HG03378 (cell line): ENCODE data around the gene IL1A.
A peak's percentile ranks its signal among the peaks of the same experiment; 100 is the strongest.

ENCODE experiments used
- ATAC-seq: cut with Tn5 transposase; IDR thresholded peaks from one replicate; pipeline ENCODE4 v1.9.1; 2021; ENCODE audit warnings: mild to moderate bottlenecking, moderate library complexity; ENCODE audit not compliant: unreplicated experiment

IL1A gene

GRCh38 chr2:112728029-112728362, 56.3 kb downstream of the IL1A start:
- no peak for ATAC-seq

- no peak for ATAC-seq
These were observed 56.8 kb downstream of the IL1A start for GRCh38 chr2:112727276-112728028.

DNA sequence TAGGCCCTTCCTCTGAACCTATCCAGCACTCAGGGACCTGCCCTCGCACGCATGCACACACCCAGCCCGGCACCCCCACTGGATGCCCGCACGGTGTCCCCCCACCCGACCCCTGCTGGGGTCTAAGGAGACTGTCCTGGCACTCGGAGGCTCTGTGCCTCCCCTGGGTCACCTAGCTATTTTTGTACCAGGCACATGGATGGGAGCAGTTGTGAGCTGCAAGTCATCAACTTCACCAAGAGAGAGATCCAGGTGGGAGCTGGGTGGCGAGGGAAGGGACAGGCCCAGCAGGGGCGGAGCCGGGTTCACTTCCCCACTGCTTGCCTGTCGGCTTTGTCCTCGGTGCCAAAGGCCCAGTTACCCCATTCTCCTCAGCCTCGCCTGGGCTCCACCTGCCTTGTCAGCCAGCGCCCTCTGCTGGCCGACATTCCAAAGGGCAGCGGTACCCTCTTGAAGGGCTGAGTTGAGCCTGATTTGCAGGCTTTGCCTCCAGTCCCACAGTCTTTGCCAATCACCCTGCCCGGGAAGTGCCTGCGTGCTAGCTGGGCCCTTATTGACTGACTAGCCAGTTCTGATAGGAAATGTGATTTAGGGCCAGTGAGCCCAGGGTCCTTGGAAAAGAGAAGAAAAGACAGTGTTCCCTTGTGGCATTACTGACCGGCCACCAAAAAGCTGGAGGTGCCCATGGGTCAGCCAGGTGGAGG, 57.7 kb downstream of the IL1A start:
- ATAC-seq: peak; percentile 72

- ATAC-seq: peak; percentile 34
These were observed 58.5 kb downstream of the IL1A start for GRCh38 chr2:112725545-112726457.

DNA sequence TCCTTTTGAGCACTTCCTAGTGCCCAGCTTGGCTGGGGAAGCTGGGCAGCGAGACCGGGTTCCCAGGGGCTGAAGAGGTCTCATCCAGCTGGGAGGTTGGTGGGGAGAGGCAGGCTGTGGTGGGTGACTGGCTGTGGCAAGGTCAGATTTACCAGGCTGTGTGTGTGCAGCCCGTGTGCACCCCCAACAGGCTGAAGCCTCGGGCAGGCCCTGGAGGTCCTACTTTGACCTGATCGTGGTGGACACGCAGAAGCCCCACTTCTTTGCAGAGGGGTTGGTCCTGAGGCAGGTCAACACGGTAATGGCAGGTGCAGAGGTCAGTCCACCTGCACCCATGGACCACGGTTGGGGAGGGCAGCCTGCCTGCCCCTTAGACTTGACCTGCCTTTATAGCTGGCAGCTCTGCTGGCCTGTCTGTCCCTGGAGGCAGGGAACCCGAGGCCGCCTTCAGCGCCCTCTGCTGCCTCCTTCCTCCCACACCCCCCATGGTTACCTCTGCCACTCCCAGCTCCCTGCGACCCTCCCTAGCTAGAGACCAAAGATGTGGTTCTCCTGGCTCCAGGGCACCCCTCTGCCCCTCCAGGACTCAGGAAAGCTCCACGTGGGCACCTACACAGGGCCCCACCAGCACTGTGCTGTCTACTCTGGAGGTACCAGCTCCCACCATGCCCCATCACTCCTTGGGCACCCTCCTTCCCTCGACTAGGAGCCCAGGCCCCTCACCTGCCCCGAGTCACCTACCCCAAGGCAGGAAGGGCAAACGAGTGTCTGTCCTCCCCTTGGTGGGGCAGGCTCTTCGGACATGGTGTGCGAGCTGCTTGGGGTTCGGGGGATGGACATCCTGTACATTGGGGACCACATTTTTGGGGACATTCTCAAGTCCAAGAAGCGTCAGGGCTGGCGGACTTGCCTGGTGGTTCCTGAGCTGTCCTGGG, 59.4 kb downstream of the IL1A start:
- no peak for ATAC-seq

DNA sequence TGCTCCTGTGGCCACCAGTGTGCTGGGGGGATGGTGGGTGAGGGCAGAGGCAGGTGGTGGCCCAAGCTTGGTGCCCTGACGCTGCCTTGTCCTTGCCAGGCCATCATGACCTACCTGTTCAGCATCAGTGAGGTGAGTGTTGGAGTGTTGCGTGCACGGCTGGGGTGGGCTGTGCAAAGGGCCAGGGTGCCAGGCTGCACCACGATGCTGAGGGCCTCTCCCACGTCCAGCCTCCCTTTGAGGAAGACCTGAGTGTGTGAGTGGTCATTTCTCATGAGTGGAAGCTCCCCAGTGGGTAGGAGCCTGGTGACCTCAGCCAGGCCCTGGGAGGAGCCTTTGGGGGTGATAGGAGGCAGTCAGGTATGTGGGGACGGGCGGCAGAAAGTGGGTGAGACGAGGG, 60.3 kb downstream of the IL1A start:
- no peak for ATAC-seq
